ENCODE results near the gene ZNF662. TPM values are rescaled to one million over a fixed set of nuclear protein-coding genes. Genes with fewer than 3 reads are reported as not detected.

Gene ZNF662
- total RNA-seq, 3 donors from 2014 or later, result 6.7 to 14.4 (median 13.6) TPM

GRCh38 chr3:42900226-42901072, 5.5 kb upstream of the ZNF662 start:
- Histone ChIP-seq H3K36me3 (ENCODE audit: low read depth) (no peaks in the 10 kb centered on the region), H3K4me1 (ENCODE audit: low read depth) (no peaks in the 10 kb centered on the region), H3K9me3 (no peaks in the 10 kb centered on the region), H3K4me3 (no peak overlapping the region)
- TF ChIP-seq CTCF (IDR thresholded peaks at IDR 0.05), result no peak
- DNase-seq (no peak), ATAC-seq (no peak)
- intact Hi-C loops (cut with DNase I, micrococcal nuclease), result no loop called here

GRCh38 chr3:42901073-42901415, 4.9 kb upstream of the ZNF662 start:
- Histone ChIP-seq H3K4me1 (ENCODE audit: low read depth) (no peaks in the 10 kb centered on the region), H3K36me3 (ENCODE audit: low read depth) (no peaks in the 10 kb centered on the region), H3K9me3 (no peaks in the 10 kb centered on the region), H3K4me3 (no peak overlapping the region)
- no peak for TF ChIP-seq CTCF (IDR thresholded peaks at IDR 0.05)
- ATAC-seq, result no peak
- intact Hi-C loops (cut with DNase I, micrococcal nuclease), result no loop called here
- DNase-seq, result no peak

- intact Hi-C loops (cut with DNase I, micrococcal nuclease), result no loop called here
- H3K36me3 ChIP-seq (ENCODE audit: low read depth), result no peaks in the 10 kb centered on the region
- H3K4me1 ChIP-seq (ENCODE audit: low read depth), result no peaks in the 10 kb centered on the region
- no peak for DNase-seq
- no peak for TF ChIP-seq CTCF (IDR thresholded peaks at IDR 0.05)
- H3K4me3 ChIP-seq, result no peak overlapping the region
- H3K9me3 ChIP-seq, result no peaks in the 10 kb centered on the region
- ATAC-seq, result no peak
These were observed 3.7 kb upstream of the ZNF662 start for GRCh38 chr3:42902257-42902656.

- no peak for DNase-seq
- TF ChIP-seq CTCF (IDR thresholded peaks at IDR 0.05), result no peak
- intact Hi-C loops (cut with DNase I, micrococcal nuclease), result no loop called here
- ATAC-seq, result no peak
- Histone ChIP-seq H3K4me1 (ENCODE audit: low read depth) (no peaks in the 10 kb centered on the region), H3K9me3 (no peaks in the 10 kb centered on the region), H3K4me3 (no peak overlapping the region), H3K36me3 (ENCODE audit: low read depth) (no peaks in the 10 kb centered on the region)
These were observed 1.9 kb upstream of the ZNF662 start for GRCh38 chr3:42904076-42904475.

GRCh38 chr3:42905740-42906069, 237 bp upstream of the ZNF662 start:
- TF ChIP-seq CTCF (IDR thresholded peaks at IDR 0.05), result no peak
- no peaks in the 10 kb centered on the region for H3K9me3 ChIP-seq
- intact Hi-C loops (cut with DNase I, micrococcal nuclease), result no loop called here
- no peaks in the 10 kb centered on the region for H3K4me1 ChIP-seq (ENCODE audit: low read depth)
- DNase-seq (no peak), ATAC-seq (no peak)
- H3K4me3 ChIP-seq, result no peak overlapping the region
- H3K36me3 ChIP-seq (ENCODE audit: low read depth), result no peaks in the 10 kb centered on the region

GRCh38 chr3:42906848-42907183, 874 bp downstream of the ZNF662 start:
- Histone ChIP-seq H3K4me1 (ENCODE audit: low read depth) (no peaks in the 10 kb centered on the region), H3K9me3 (no peaks in the 10 kb centered on the region), H3K4me3 (no peak overlapping the region), H3K36me3 (ENCODE audit: low read depth) (no peaks in the 10 kb centered on the region)
- ATAC-seq (no peak), DNase-seq (no peak)
- no peak for TF ChIP-seq CTCF (IDR thresholded peaks at IDR 0.05)
- intact Hi-C loops (cut with DNase I, micrococcal nuclease), result no loop called here

Measured in mucosa of descending colon (tissue), 3 donors.